PC-9 (cell line): ENCODE results near the gene DDHD1. TPM values are rescaled to one million over a fixed set of nuclear protein-coding genes. Genes with fewer than 3 reads are reported as not detected.

Source experiments
- BruUV-seq: library from RNA; stranded (reverse); fragments of 400-500 nt; replicated peaks from 2 replicates; lab custom pipeline; 2021; lab: Mats Ljungman, UMichigan
- CTCF ChIA-PET: fragments of 300-600 bp; sonication (Branson Sonifier 250); formaldehyde crosslinking; loops from one replicate; lab custom pipeline; 2022; ENCODE audit warnings: antibody characterized with exemption; lab: Charles Lee
- POLR2A ChIA-PET: fragments of 300-600 bp; sonication (Branson Sonifier 250); formaldehyde crosslinking; loops from one replicate; lab custom pipeline; 2022; ENCODE audit warnings: antibody characterized with exemption; ENCODE audit not compliant: unreplicated experiment; lab: Charles Lee
- DNase-seq, 2 experiments: peaks; one replicate each; pipeline versions ENCODE4 v3.0.0 to v3.0.0-alpha.2; 2015 to 2022; ENCODE audit warnings: mixed read lengths in 1 of 2
- H2AFZ ChIP-seq: fragments of 200-600 bp; sonication (generic); 2 replicates; pipeline ENCODE4 v1.8.1; 2017; ENCODE audit warnings: antibody characterized with exemption
- H3F3A ChIP-seq: fragments of 200-600 bp; sonication (generic); 2 replicates; pipeline ENCODE4 v1.8.1; 2017; ENCODE audit warnings: antibody characterized with exemption, mild to moderate bottlenecking, low read depth; ENCODE audit not compliant: insufficient read depth
- H3K27ac ChIP-seq: fragments of 200-600 bp; sonication (generic); 2 replicates; pipeline ENCODE4 v1.6.1; 2016; ENCODE audit warnings: mixed run types
- H3K27me3 ChIP-seq: fragments of 200-600 bp; sonication (generic); 2 replicates; pipeline ENCODE4 v1.6.1; 2016; ENCODE audit warnings: low read depth, mixed run types; ENCODE audit not compliant: insufficient read depth
- H3K36me3 ChIP-seq: fragments of 200-600 bp; sonication (generic); 2 replicates; pipeline ENCODE4 v1.6.1; 2016; ENCODE audit warnings: low read depth, mixed run types
- H3K4me1 ChIP-seq: fragments of 200-600 bp; sonication (generic); replicated peaks from 2 replicates; pipeline ENCODE4 v1.6.1; 2016; ENCODE audit warnings: mixed run types; ENCODE audit not compliant: insufficient read depth
- H3K4me2 ChIP-seq: fragments of 200-600 bp; sonication (generic); 2 replicates; pipeline ENCODE4 v1.6.1; 2017; ENCODE audit warnings: mixed run types
- H3K4me3 ChIP-seq: fragments of 200-600 bp; sonication (generic); 2 replicates; pipeline ENCODE4 v1.6.1; 2016; ENCODE audit warnings: mixed run types
- H3K79me2 ChIP-seq: fragments of 200-600 bp; sonication (generic); 2 replicates; pipeline ENCODE4 v1.6.1; 2017; ENCODE audit warnings: low read depth, mixed run types
- H3K9me2 ChIP-seq: fragments of 200-600 bp; sonication (generic); 2 replicates; pipeline ENCODE4 v1.8.1; 2017; ENCODE audit warnings: mild to moderate bottlenecking; ENCODE audit not compliant: insufficient read depth
- H3K9me3 ChIP-seq: fragments of 200-600 bp; sonication (generic); 2 replicates; pipeline ENCODE4 v1.8.1; 2016; ENCODE audit warnings: low read depth; ENCODE audit not compliant: insufficient read depth
- H4K20me1 ChIP-seq: fragments of 200-600 bp; sonication (generic); 2 replicates; pipeline ENCODE4 v1.8.1; 2017; ENCODE audit not compliant: insufficient read depth
- CTCF ChIP-seq: fragments of 200-600 bp; sonication (generic); conservative IDR thresholded peaks from 2 replicates; pipeline ENCODE4 v1.6.1; 2017; ENCODE audit warnings: mixed run types, antibody characterized with exemption, mild to moderate bottlenecking, moderate library complexity
- EZH2 ChIP-seq: fragments of 200-600 bp; sonication (generic); IDR thresholded peaks from 2 replicates; pipeline ENCODE4 v1.8.0; 2017; ENCODE audit warnings: antibody characterized with exemption, low read depth
- intact Hi-C: fragments of 100-400 bp; cut with micrococcal nuclease; formaldehyde crosslinking; loops from one replicate; pipeline ENCODE4 v1.10.0; 2022; ENCODE audit not compliant: unreplicated experiment
- total RNA-seq: library from RNA; stranded (reverse); gene quantifications from 2 replicates; pipeline ENCODE4 v1.2.3, GENCODE V29; 2021

The DDHD1 gene
- total RNA-seq, 1 experiment from 2014 or later, result 11.3 TPM

- Histone ChIP-seq H2AFZ (no peak overlapping the region), H3K79me2 (peaks cover 21% of the 10 kb centered on the region), H3K36me3 (no peaks in the 10 kb centered on the region; the same call in 1 of the 2 replicates), H3K9me3 (no peaks in the 10 kb centered on the region), H3F3A (peaks cover 4% of the 10 kb centered on the region; the same call in 1 of the 2 replicates), H3K27ac (no peak overlapping the region), H3K4me1 (peaks cover 14% of the 10 kb centered on the region), H3K9me2 (no peaks in the 10 kb centered on the region), H4K20me1 (no peaks in the 10 kb centered on the region), H3K27me3 (no peaks in the 10 kb centered on the region), H3K4me2 (no peak overlapping the region), H3K4me3 (no peak overlapping the region)
- no peak for TF ChIP-seq EZH2
- TF ChIP-seq CTCF, result no peak
- CTCF ChIA-PET, result no interaction called here
- intact Hi-C loops, result no loop called here
- DNase-seq, result no peak
- POLR2A ChIA-PET, result no interaction called here
- no TSS peak for BruUV-seq
These were observed 4.5 kb downstream of the DDHD1 start for GRCh38 chr14:53148671-53149070.

- H4K20me1 ChIP-seq, result no peaks in the 10 kb centered on the region
- CTCF ChIA-PET, result no interaction called here
- TF ChIP-seq EZH2, result no peak
- no peak for TF ChIP-seq CTCF
- H3K79me2 ChIP-seq, result peaks cover 21% of the 10 kb centered on the region
- no peak overlapping the region for H3K4me2 ChIP-seq
- no peaks in the 10 kb centered on the region for H3K9me2 ChIP-seq
- no peak overlapping the region for H3K27ac ChIP-seq
- DNase-seq, result no peak
- no peaks in the 10 kb centered on the region; the same call in 1 of the 2 replicates for H3K36me3 ChIP-seq
- no peaks in the 10 kb centered on the region for H3K27me3 ChIP-seq
- no peaks in the 10 kb centered on the region for H3K9me3 ChIP-seq
- no TSS peak for BruUV-seq
- H3F3A ChIP-seq, result no peaks in the 10 kb centered on the region
- no peak overlapping the region for H3K4me3 ChIP-seq
- peaks cover 14% of the 10 kb centered on the region for H3K4me1 ChIP-seq
- POLR2A ChIA-PET, result no interaction called here
- intact Hi-C loops, result no loop called here
- H2AFZ ChIP-seq, result no peak overlapping the region
These were observed 5.2 kb downstream of the DDHD1 start for GRCh38 chr14:53147893-53148292.

GRCh38 chr14:53147208-53147607 is 5.9 kb downstream of the DDHD1 start:
- H3K9me2 ChIP-seq, result no peaks in the 10 kb centered on the region
- H3K4me1 ChIP-seq, result peaks cover 14% of the 10 kb centered on the region
- no peaks in the 10 kb centered on the region for H3K9me3 ChIP-seq
- CTCF ChIA-PET, result no interaction called here
- no peak overlapping the region for H3K27ac ChIP-seq
- peaks cover 21% of the 10 kb centered on the region for H3K79me2 ChIP-seq
- intact Hi-C loops, result no loop called here
- no peak for DNase-seq
- H3K27me3 ChIP-seq, result no peaks in the 10 kb centered on the region
- TF ChIP-seq CTCF, result no peak
- no peak for TF ChIP-seq EZH2
- H4K20me1 ChIP-seq, result no peaks in the 10 kb centered on the region
- H3K4me3 ChIP-seq, result no peak overlapping the region
- H3K4me2 ChIP-seq, result no peak overlapping the region
- BruUV-seq, result no TSS peak
- no peak overlapping the region for H2AFZ ChIP-seq
- no peaks in the 10 kb centered on the region; the same call in 1 of the 2 replicates for H3K36me3 ChIP-seq
- POLR2A ChIA-PET, result no interaction called here
- no peaks in the 10 kb centered on the region for H3F3A ChIP-seq
